HL-60 (cell line): ENCODE results near the gene APOBEC3B.

Experiments
- DNase-seq, 2 experiments: peaks; one replicate each; pipeline ENCODE4 v3.0.0-alpha.2; 2010 to 2020; ENCODE audit warnings: low read depth in 1 of 2, low spot score in 1 of 2
- H3K27ac ChIP-seq: fragments of 250-450 bp; sonication (Bioruptor Pico); replicated peaks from 2 replicates; pipeline ENCODE4 v1.5.1; 2020; ENCODE audit warnings: mild to moderate bottlenecking, moderate library complexity
- H3K27me3 ChIP-seq: fragments of 250-450 bp; sonication (Bioruptor Pico); 2 replicates; pipeline ENCODE4 v1.5.1; 2021; ENCODE audit warnings: mild to moderate bottlenecking, moderate library complexity; ENCODE audit not compliant: insufficient read depth, poor library complexity, severe bottlenecking
- H3K4me3 ChIP-seq: replicated peaks from 2 replicates; pipeline ENCODE4 v1.5.1; 2011; ENCODE audit warnings: mild to moderate bottlenecking, control low read depth, low read length; ENCODE audit not compliant: insufficient read depth
- GABPA ChIP-seq: IDR thresholded peaks from 2 replicates; pipeline ENCODE4 v1.6.1; 2012; ENCODE audit warnings: low read depth
- POLR2AphosphoS5 ChIP-seq: IDR thresholded peaks from 2 replicates; pipeline ENCODE4 v1.6.1; 2012; ENCODE audit warnings: low read depth
- REST ChIP-seq: IDR thresholded peaks from 2 replicates; pipeline ENCODE4 v1.6.1; 2012; ENCODE audit warnings: low read depth; ENCODE audit not compliant: insufficient replicate concordance
- SPI1 ChIP-seq: IDR thresholded peaks from 2 replicates; pipeline ENCODE4 v1.6.1; 2012; ENCODE audit warnings: low read depth, mild to moderate bottlenecking, borderline replicate concordance
- TF ChIP-seq, protein P1 (sequence below): IDR thresholded peaks from one replicate; pipeline ENCODE4 v1.5.1; 2011; ENCODE audit warnings: low read length, control low read depth, inconsistent platforms; ENCODE audit not compliant: insufficient read depth

Gene APOBEC3B

GRCh38 chr22:38970551-38970950, 11.6 kb upstream of the APOBEC3B start:
- H3K27ac ChIP-seq, result no peak overlapping the region
- TF ChIP-seq, protein P1, sequence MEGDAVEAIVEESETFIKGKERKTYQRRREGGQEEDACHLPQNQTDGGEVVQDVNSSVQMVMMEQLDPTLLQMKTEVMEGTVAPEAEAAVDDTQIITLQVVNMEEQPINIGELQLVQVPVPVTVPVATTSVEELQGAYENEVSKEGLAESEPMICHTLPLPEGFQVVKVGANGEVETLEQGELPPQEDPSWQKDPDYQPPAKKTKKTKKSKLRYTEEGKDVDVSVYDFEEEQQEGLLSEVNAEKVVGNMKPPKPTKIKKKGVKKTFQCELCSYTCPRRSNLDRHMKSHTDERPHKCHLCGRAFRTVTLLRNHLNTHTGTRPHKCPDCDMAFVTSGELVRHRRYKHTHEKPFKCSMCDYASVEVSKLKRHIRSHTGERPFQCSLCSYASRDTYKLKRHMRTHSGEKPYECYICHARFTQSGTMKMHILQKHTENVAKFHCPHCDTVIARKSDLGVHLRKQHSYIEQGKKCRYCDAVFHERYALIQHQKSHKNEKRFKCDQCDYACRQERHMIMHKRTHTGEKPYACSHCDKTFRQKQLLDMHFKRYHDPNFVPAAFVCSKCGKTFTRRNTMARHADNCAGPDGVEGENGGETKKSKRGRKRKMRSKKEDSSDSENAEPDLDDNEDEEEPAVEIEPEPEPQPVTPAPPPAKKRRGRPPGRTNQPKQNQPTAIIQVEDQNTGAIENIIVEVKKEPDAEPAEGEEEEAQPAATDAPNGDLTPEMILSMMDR, result no peak
- TF ChIP-seq POLR2AphosphoS5, result no peak
- no peak for TF ChIP-seq GABPA
- no peak for TF ChIP-seq SPI1
- no peak for TF ChIP-seq REST

GRCh38 chr22:38971202-38971601, 10.9 kb upstream of the APOBEC3B start:
- DNase-seq, result no peak
- Histone ChIP-seq H3K27me3 (no peaks in the 10 kb centered on the region), H3K4me3 (no peak overlapping the region), H3K27ac (no peak overlapping the region)
- TF ChIP-seq SPI1, result no peak
- TF ChIP-seq REST, result no peak

More at GRCh38 chr22:38970551-38970950, 11.6 kb upstream of the APOBEC3B start:
- H3K4me3 ChIP-seq, result no peak overlapping the region
- DNase-seq, result no peak
- H3K27me3 ChIP-seq, result no peaks in the 10 kb centered on the region

GRCh38 chr22:38971791-38972190, 10.4 kb upstream of the APOBEC3B start:
- Histone ChIP-seq H3K27ac (no peak overlapping the region), H3K27me3 (no peaks in the 10 kb centered on the region), H3K4me3 (no peak overlapping the region)
- TF ChIP-seq SPI1, result no peak
- no peak for TF ChIP-seq GABPA
- TF ChIP-seq POLR2AphosphoS5, result no peak
- no peak for DNase-seq

GRCh38 chr22:38972558-38972957, 9.6 kb upstream of the APOBEC3B start:
- H3K27ac ChIP-seq, result no peak overlapping the region
- TF ChIP-seq, protein P1, result no peak
- no peak for TF ChIP-seq POLR2AphosphoS5
- no peak for DNase-seq
- H3K4me3 ChIP-seq, result no peak overlapping the region
- no peaks in the 10 kb centered on the region for H3K27me3 ChIP-seq
